Mesendoderm (in vitro differentiated cells): ENCODE results near the gene GPR89B.
"Not testable (repeated sequence)": the region's sequence is repeated elsewhere in the genome, so short reads cannot be mapped to it uniquely, and the experiment has no call there.

Experiments
- DNase-seq: peaks from one replicate; pipeline ENCODE4 v3.0.0; 2013
- H2AK5ac ChIP-seq: 2 replicates; pipeline ENCODE4 v1.6.1; 2013; ENCODE audit warnings: low read length, inconsistent platforms
- H2BK120ac ChIP-seq: 2 replicates; pipeline ENCODE4 v1.6.1; 2013; ENCODE audit warnings: low read depth, mild to moderate bottlenecking, low read length, moderate library complexity, mixed read lengths
- H2BK15ac ChIP-seq: replicated peaks from 2 replicates; pipeline ENCODE4 v1.6.1; 2013; ENCODE audit warnings: low read depth, mild to moderate bottlenecking, moderate library complexity
- H2BK5ac ChIP-seq: 2 replicates; pipeline ENCODE4 v1.6.1; 2013; ENCODE audit warnings: low read length, inconsistent platforms
- H3K18ac ChIP-seq: 2 replicates; pipeline ENCODE4 v1.6.1; 2013; ENCODE audit warnings: mild to moderate bottlenecking, low read length, mixed read lengths
- H3K23ac ChIP-seq: one replicate; pipeline ENCODE4 v1.6.1; 2013; ENCODE audit warnings: low read length
- H3K27ac ChIP-seq: 2 replicates; pipeline ENCODE4 v1.5.1; 2013; ENCODE audit warnings: low read depth, mild to moderate bottlenecking, inconsistent platforms, low read length, moderate library complexity
- H3K27me3 ChIP-seq: 2 replicates; pipeline ENCODE4 v1.6.1; 2013; ENCODE audit warnings: low read length, control low read depth, mild to moderate bottlenecking, inconsistent platforms; ENCODE audit not compliant: insufficient read depth, poor library complexity
- H3K36me3 ChIP-seq: 2 replicates; pipeline ENCODE4 v1.6.1; 2013; ENCODE audit warnings: low read length, inconsistent platforms; ENCODE audit not compliant: control insufficient read depth, insufficient read depth
- H3K4ac ChIP-seq: one replicate; pipeline ENCODE4 v1.6.1; 2013; ENCODE audit warnings: low read depth, mild to moderate bottlenecking, low read length, moderate library complexity
- H3K4me1 ChIP-seq: 2 replicates; pipeline ENCODE4 v1.6.1; 2013; ENCODE audit warnings: low read depth, low read length, inconsistent platforms; ENCODE audit not compliant: control insufficient read depth
- H3K4me2 ChIP-seq: 2 replicates; pipeline ENCODE4 v1.6.1; 2013; ENCODE audit warnings: low read length
- H3K4me3 ChIP-seq: 2 replicates; pipeline ENCODE4 v1.5.1; 2013; ENCODE audit warnings: mild to moderate bottlenecking, low read length
- H3K56ac ChIP-seq: one replicate; pipeline ENCODE4 v1.6.1; 2013; ENCODE audit warnings: low read length
- H3K79me1 ChIP-seq: 2 replicates; pipeline ENCODE4 v1.6.1; 2013; ENCODE audit warnings: low read length, inconsistent platforms
- H3K79me2 ChIP-seq: 2 replicates; pipeline ENCODE4 v1.6.1; 2013; ENCODE audit warnings: mild to moderate bottlenecking, low read length; ENCODE audit not compliant: control insufficient read depth, insufficient read depth
- H3K9ac ChIP-seq: 2 replicates; pipeline ENCODE4 v1.6.1; 2013; ENCODE audit warnings: low read length, inconsistent platforms
- H4K5ac ChIP-seq: one replicate; pipeline ENCODE4 v1.6.1; 2013; ENCODE audit warnings: low read length
- H4K8ac ChIP-seq: one replicate; pipeline ENCODE4 v1.6.1; 2013; ENCODE audit warnings: low read depth, mild to moderate bottlenecking, control low read depth, low read length, moderate library complexity
- WGBS: extraction: QIAGEN DNeasy Blood & Tissue Kit; methylation state at CpG from one replicate; pipeline ENCODE4 v1.1.7; 2013; ENCODE audit warnings: low lambda C conversion rate, missing lambda C conversion rate; ENCODE audit not compliant: insufficient coverage; ENCODE audit errors: extremely low coverage; 5-methylcytosine and 5-hydroxymethylcytosine counted together

GPR89B gene

DNA sequence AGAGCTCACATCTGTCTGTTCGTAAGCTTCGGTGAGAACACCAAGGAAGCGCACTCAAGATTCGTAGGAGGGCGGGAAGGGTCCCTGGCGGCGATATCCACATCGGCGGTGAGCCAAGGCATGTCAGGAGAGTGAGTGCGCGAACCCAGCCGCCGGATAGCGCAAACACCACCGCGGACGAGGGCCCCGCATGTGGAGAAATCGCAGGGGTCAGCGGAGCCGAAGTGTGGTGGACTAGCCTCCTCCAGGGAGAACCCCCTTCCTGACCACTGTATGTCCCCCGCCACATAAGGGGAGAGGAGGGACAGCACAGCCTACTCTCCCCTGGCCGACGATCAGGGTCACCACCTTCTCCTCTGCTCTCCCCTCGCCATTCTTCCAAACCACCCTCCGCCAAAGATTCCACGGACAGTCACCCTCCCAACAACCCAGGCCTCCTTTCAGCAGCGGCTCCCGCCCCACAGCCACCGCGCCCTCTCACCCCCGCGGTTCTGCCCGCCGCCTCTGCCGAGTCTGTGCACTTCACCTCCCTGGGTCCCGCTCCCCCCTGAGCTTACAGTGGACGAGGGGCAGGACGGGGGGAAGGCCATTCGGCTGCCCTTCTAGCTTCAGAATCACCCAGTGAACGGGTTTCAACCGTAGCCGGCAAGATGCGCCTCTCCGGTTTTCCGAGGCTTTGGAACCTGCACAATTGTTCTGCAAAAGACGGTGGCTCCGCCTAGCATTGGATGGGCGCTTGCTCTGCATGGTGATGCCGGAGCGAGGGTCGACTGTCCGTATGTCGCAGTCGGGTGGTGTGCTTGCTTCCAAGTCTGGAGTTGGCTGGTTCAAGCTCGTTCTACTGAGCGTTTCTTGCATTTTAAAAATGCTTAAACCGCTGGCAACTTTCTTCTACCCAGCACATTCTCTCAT, 86.3 kb downstream of the GPR89B start:
- H3K23ac ChIP-seq, H2BK120ac ChIP-seq, H3K79me2 ChIP-seq, H3K4me1 ChIP-seq, H4K5ac ChIP-seq, H2AK5ac ChIP-seq, H2BK5ac ChIP-seq, H3K79me1 ChIP-seq, H3K4ac ChIP-seq, H3K4me3 ChIP-seq, H4K8ac ChIP-seq, H3K36me3 ChIP-seq, DNase-seq, H3K18ac ChIP-seq, H2BK15ac ChIP-seq, H3K27me3 ChIP-seq, H3K27ac ChIP-seq: not testable (repeated sequence)
- Histone ChIP-seq H3K9ac (peak overlapping the region; percentile 32), H3K4me2 (peak overlapping the region; percentile 18), H3K56ac (peak overlapping the region; percentile 56)
- WGBS = no CpG with 5 or more reads among the region's 58 CpGs

DNA sequence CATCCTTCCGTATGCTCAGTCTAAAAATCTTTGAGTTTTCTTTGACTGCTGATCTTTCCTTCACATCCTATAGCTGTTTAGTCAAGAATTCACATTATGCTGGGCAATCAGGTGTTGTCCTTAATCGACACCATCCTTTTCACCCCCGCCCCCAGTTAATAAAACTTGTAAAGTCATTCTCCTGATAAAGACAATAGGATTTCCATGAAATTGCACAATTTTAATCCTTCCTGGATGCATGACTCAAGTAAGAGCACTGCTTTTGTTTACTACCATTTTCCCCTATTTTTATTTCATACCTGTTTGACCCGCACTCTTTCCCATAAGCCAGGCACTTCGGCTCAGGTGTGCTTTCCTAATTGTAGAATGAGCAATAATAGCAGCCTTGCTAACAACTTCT, 96.7 kb downstream of the GPR89B start:
- WGBS = no CpG with 5 or more reads among the region's 5 CpGs
- H4K5ac ChIP-seq, H3K79me2 ChIP-seq, H3K18ac ChIP-seq, H3K79me1 ChIP-seq, H3K27ac ChIP-seq, H2BK5ac ChIP-seq, H4K8ac ChIP-seq, H3K4me3 ChIP-seq, H3K4ac ChIP-seq, H3K56ac ChIP-seq, H2BK120ac ChIP-seq, H3K9ac ChIP-seq, H3K36me3 ChIP-seq, H3K23ac ChIP-seq, H3K27me3 ChIP-seq, H2AK5ac ChIP-seq, H2BK15ac ChIP-seq, H3K4me2 ChIP-seq, DNase-seq, H3K4me1 ChIP-seq: not testable (repeated sequence)

DNA sequence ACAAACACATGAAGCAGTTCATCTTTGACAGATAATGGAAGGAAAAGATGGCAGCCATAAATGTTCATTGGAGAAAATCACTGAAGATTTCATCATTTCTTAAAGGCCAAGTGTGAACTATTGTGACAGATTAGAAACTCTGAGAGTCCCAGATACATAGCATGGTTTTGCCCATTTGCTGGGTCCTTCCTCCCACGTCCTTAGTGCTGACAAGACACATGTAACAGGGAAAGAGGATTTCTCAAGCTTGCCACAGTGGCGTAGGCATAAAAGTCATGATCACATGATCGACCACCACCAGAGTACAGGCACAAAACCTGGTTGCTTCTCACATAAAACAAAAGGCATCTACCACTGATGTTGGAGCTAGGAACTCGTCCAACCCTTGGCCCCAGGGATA, 98.8 kb downstream of the GPR89B start:
- H3K27ac ChIP-seq, H4K8ac ChIP-seq, H3K4me3 ChIP-seq, H3K36me3 ChIP-seq, H2AK5ac ChIP-seq, H2BK5ac ChIP-seq, H2BK15ac ChIP-seq, DNase-seq, H3K4me2 ChIP-seq, H3K23ac ChIP-seq, H3K4me1 ChIP-seq, H3K79me1 ChIP-seq, H3K56ac ChIP-seq, H3K27me3 ChIP-seq, H3K9ac ChIP-seq, H3K79me2 ChIP-seq, H3K18ac ChIP-seq, H2BK120ac ChIP-seq, H4K5ac ChIP-seq, H3K4ac ChIP-seq: not testable (repeated sequence)
- WGBS = no CpG with 5 or more reads among the region's 4 CpGs

DNA sequence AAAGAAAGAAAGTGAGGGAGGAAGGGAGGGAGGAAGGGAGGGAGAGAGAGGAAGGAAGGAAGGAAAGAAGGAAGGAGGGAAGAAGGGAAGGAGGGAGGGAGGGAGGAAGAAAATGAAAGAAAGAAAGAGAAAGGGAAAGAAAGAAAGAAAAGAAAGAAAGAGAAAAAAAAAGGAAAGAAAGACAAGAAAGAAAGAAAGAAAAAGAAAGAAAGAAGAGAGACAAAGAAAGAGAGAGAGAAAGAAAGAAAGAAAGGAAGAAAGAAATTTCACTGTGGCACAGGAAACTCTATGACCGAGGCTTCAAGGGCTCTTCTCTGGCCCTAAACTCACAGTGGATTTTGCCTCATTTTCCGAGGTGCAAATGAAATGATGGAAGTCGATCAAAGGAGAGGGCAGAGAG, 104.0 kb downstream of the GPR89B start:
- H4K8ac ChIP-seq, H3K4ac ChIP-seq, H2BK15ac ChIP-seq, H3K23ac ChIP-seq, H3K9ac ChIP-seq, H2BK5ac ChIP-seq, DNase-seq, H3K36me3 ChIP-seq, H3K4me1 ChIP-seq, H3K27me3 ChIP-seq, H2BK120ac ChIP-seq, H2AK5ac ChIP-seq, H3K18ac ChIP-seq, H3K4me3 ChIP-seq, H3K27ac ChIP-seq, H3K4me2 ChIP-seq, H4K5ac ChIP-seq, H3K56ac ChIP-seq, H3K79me2 ChIP-seq, H3K79me1 ChIP-seq: not testable (repeated sequence)
- whole genome bisulfite sequencing = no CpG with 5 or more reads among the region's 3 CpGs

DNA sequence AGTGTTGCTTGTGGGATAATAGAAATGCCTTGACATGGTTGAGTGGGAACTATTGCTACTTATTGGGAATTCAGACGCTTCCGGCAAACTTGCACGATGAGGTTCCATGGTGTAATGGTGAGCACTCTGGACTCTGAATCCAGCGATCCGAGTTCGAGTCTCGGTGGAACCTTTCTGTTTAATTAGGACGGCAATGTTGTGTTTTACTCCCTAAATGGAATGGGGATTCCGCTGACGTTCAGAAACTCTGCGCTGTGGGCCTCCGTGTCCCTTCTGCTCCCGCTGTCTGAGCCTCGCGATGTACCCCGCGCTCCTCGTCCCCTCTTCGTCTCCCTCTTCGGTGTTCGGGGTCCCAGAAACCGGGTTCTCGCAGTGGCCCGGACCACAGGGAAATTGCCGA, 104.5 kb downstream of the GPR89B start:
- H3K79me1 ChIP-seq, DNase-seq, H3K36me3 ChIP-seq, H4K5ac ChIP-seq, H3K27me3 ChIP-seq, H3K9ac ChIP-seq, H3K56ac ChIP-seq, H2BK120ac ChIP-seq, H2BK15ac ChIP-seq, H3K4me1 ChIP-seq, H2BK5ac ChIP-seq, H3K27ac ChIP-seq, H3K23ac ChIP-seq, H2AK5ac ChIP-seq, H3K4me3 ChIP-seq, H3K4ac ChIP-seq, H4K8ac ChIP-seq, H3K79me2 ChIP-seq, H3K18ac ChIP-seq, H3K4me2 ChIP-seq: not testable (repeated sequence)
- no CpG with 5 or more reads among the region's 25 CpGs for WGBS

DNA sequence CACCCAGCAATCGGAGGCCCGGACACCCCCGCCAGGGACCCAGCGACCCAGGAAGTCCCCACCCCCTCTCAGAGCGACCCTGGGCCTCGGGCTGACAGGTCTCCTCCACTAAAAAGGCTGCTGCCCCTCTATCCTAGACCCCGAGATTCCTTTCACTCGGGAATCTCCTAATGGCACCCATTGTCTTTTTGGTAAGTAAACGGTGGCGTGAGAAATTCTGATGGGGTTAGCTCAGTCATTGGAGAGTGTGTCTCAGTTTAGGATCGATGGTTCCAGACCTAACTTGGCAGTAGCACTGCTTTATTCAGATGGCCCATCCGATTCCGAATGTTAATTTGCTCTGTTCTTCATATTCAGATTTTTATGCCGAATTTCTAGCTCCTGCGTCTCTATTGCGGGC, 104.9 kb downstream of the GPR89B start:
- not testable (repeated sequence) for DNase-seq, H2BK120ac ChIP-seq, H4K5ac ChIP-seq, H3K27me3 ChIP-seq, H3K9ac ChIP-seq, H3K4me2 ChIP-seq, H3K56ac ChIP-seq, H3K27ac ChIP-seq, H3K4me3 ChIP-seq, H3K36me3 ChIP-seq, H3K79me1 ChIP-seq, H3K18ac ChIP-seq, H3K4me1 ChIP-seq, H2AK5ac ChIP-seq, H2BK15ac ChIP-seq, H3K79me2 ChIP-seq, H4K8ac ChIP-seq, H3K23ac ChIP-seq, H3K4ac ChIP-seq, H2BK5ac ChIP-seq
- no CpG with 5 or more reads among the region's 16 CpGs for WGBS
